CD4-positive, alpha-beta T cell (primary cell): ENCODE measurements around the gene CUEDC1. TPM values are rescaled to one million over a fixed set of nuclear protein-coding genes. Genes with fewer than 3 reads are reported as not detected.
A peak's percentile ranks its signal among the peaks of the same experiment; 100 is the strongest.

Experiments
- ATAC-seq: fragments of 200-7000 bp; cut with Tn5 transposase; one replicate; pipeline ENCODE4 v1.10.0; 2022; ENCODE audit warnings: mild to moderate bottlenecking; ENCODE audit not compliant: poor library complexity
- CTCF ChIA-PET: fragments of 350-600 bp; sonication (Branson Sonifier 250); formaldehyde crosslinking; loops from one replicate; lab custom pipeline; 2021; ENCODE audit warnings: antibody characterized with exemption, inconsistent platforms; lab: Charles Lee
- POLR2A ChIA-PET: fragments of 350-600 bp; sonication (Branson Sonifier 250); formaldehyde crosslinking; loops from one replicate; lab custom pipeline; 2021; ENCODE audit warnings: antibody characterized with exemption, inconsistent platforms; lab: Charles Lee
- DNase-seq, 14 experiments: peaks; one replicate each; pipeline ENCODE4 v3.0.0-alpha.2; 2013 to 2020; ENCODE audit warnings: mixed read lengths in 2 of 14
- H3K27ac ChIP-seq, 2 donors: one replicate each; pipeline versions ENCODE4 v1.5.1 to v1.7.0; 2013; ENCODE audit warnings: low read length in 2 of 2, low read depth in 1 of 2, mild to moderate bottlenecking in 1 of 2
- H3K27me3 ChIP-seq, 2 experiments: 1 replicate in 1 of 2; 2 replicates in 1 of 2; pipeline versions ENCODE4 v1.6.1 to v1.7.0; 2013; ENCODE audit warnings: low read length in 2 of 2, control low read depth in 1 of 2, mild to moderate bottlenecking in 1 of 2, moderate library complexity in 1 of 2; ENCODE audit not compliant: insufficient read depth in 2 of 2, control insufficient read depth in 1 of 2
- H3K36me3 ChIP-seq: one replicate; pipeline ENCODE4 v1.6.1; 2013; ENCODE audit warnings: low read length, control low read depth; ENCODE audit not compliant: insufficient read depth
- H3K4me1 ChIP-seq: one replicate; pipeline ENCODE4 v1.6.1; 2013; ENCODE audit warnings: low read length, control low read depth; ENCODE audit not compliant: insufficient read depth
- H3K4me3 ChIP-seq: one replicate; pipeline ENCODE4 v1.5.1; 2013; ENCODE audit warnings: mild to moderate bottlenecking, low read length, moderate library complexity
- H3K9me3 ChIP-seq, 2 experiments: 1 replicate in 1 of 2; 2 replicates in 1 of 2; pipeline versions ENCODE4 v1.6.1 to v1.7.0; 2013; ENCODE audit warnings: low read length in 2 of 2, mild to moderate bottlenecking in 2 of 2, control low read depth in 1 of 2, moderate library complexity in 1 of 2; ENCODE audit not compliant: control insufficient read depth in 1 of 2, insufficient read depth in 1 of 2
- H3K27ac Mint-ChIP-seq: one replicate; pipeline ENCODE4 v1.8.0; 2020; ENCODE audit warnings: mixed read lengths
- H3K27me3 Mint-ChIP-seq: one replicate; pipeline ENCODE4 v1.8.0; 2021; ENCODE audit warnings: mixed read lengths
- H3K36me3 Mint-ChIP-seq: one replicate; pipeline ENCODE4 v1.8.0; 2021; ENCODE audit warnings: low read depth, mixed read lengths
- H3K4me1 Mint-ChIP-seq: one replicate; pipeline ENCODE4 v1.8.0; 2021; ENCODE audit warnings: low read depth, mixed read lengths
- H3K4me3 Mint-ChIP-seq: one replicate; pipeline ENCODE4 v1.8.0; 2020; ENCODE audit warnings: mild to moderate bottlenecking, mixed read lengths
- H3K9me3 Mint-ChIP-seq: one replicate; pipeline ENCODE4 v1.8.0; 2020; ENCODE audit warnings: mixed read lengths
- CTCF ChIP-seq: fragments of 200-600 bp; IDR thresholded peaks from one replicate; pipeline ENCODE4 v1.8.0; 2022; ENCODE audit warnings: antibody characterized with exemption, mild to moderate bottlenecking
- intact Hi-C, 2 experiments: fragments of 100-400 bp; cut with DNase I in 1 of 2; cut with micrococcal nuclease in 1 of 2; formaldehyde crosslinking; loops; one replicate each; pipeline versions ENCODE4 v1.15.1 to v1.9.0; 2023 to 2025; cut with DNase I, micrococcal nuclease
- total RNA-seq, 174 experiments: library from RNA in 2 of 174; stranded (reverse) in 2 of 174; gene quantifications; one replicate each; pipeline ENCODE4 v1.2.3 and lab custom pipeline; 2021 to 2026

The CUEDC1 gene
- total RNA-seq, 2 experiments from 2014 or later = 0.41 to 1.0 TPM

GRCh38 chr17:57957886-57958285 lies 2.7 kb upstream of the CUEDC1 start:
- Mint-ChIP-seq H3K4me3 (peak overlapping the region; percentile 46), H3K27me3 (peaks cover 44% of the 10 kb centered on the region), H3K27ac (no peak overlapping the region), H3K9me3 (no peaks in the 10 kb centered on the region), H3K4me1 (peaks cover 20% of the 10 kb centered on the region), H3K36me3 (no peaks in the 10 kb centered on the region)
- Histone ChIP-seq H3K4me3 (no peak overlapping the region), H3K27ac (no peak overlapping the region), H3K4me1 (peaks cover 19% of the 10 kb centered on the region), H3K27me3 (peaks cover 9 to 13% of the 10 kb centered on the region in 2 experiments), H3K9me3 (no peaks in the 10 kb centered on the region), H3K36me3 (no peaks in the 10 kb centered on the region)
- ATAC-seq (no peak), DNase-seq (no peak)
- CTCF ChIA-PET = no interaction called here
- POLR2A ChIA-PET = no interaction called here
- no peak for TF ChIP-seq CTCF
- intact Hi-C loops = no loop called here

GRCh38 chr17:57957120-57957850 lies 2.1 kb upstream of the CUEDC1 start:
- no peak for ATAC-seq
- intact Hi-C loops = no loop called here
- no peak for DNase-seq
- peaks cover 45% of the 10 kb centered on the region for H3K27me3 Mint-ChIP-seq
- ChIA-PET POLR2A (interaction anchor here (1.4 to 2.4 kb wide), 2 partner anchors 10 to 24 kb away, joined by 4 to 12 read pairs; no protein-coding TSS in a partner anchor), CTCF (interaction anchor here (1.3 kb wide), 1 partner anchor 42 kb away, joined by 3 read pairs; no protein-coding TSS in a partner anchor)
- Histone ChIP-seq H3K9me3 (no peaks in the 10 kb centered on the region), H3K36me3 (no peaks in the 10 kb centered on the region), H3K27ac (no peak overlapping the region), H3K4me3 (no peak overlapping the region), H3K27me3 (peaks cover 9 to 13% of the 10 kb centered on the region in 2 experiments), H3K4me1 (peaks cover 19% of the 10 kb centered on the region)
- no peaks in the 10 kb centered on the region for H3K9me3 Mint-ChIP-seq
- H3K27ac Mint-ChIP-seq = no peak overlapping the region
- H3K4me3 Mint-ChIP-seq = peak overlapping the region; percentile 20
- no peaks in the 10 kb centered on the region for H3K36me3 Mint-ChIP-seq
- peaks cover 25% of the 10 kb centered on the region for H3K4me1 Mint-ChIP-seq
- TF ChIP-seq CTCF = no peak

- Mint-ChIP-seq H3K9me3 (no peaks in the 10 kb centered on the region), H3K4me3 (peak overlapping the region; percentile 89), H3K36me3 (no peaks in the 10 kb centered on the region), H3K27me3 (peaks cover 45% of the 10 kb centered on the region), H3K27ac (no peak overlapping the region), H3K4me1 (peaks cover 25% of the 10 kb centered on the region)
- Histone ChIP-seq H3K4me1 (peaks cover 19% of the 10 kb centered on the region), H3K4me3 (peak overlapping the region; percentile 57), H3K27ac (no peak overlapping the region), H3K36me3 (no peaks in the 10 kb centered on the region), H3K9me3 (no peaks in the 10 kb centered on the region), H3K27me3 (peaks cover 9 to 13% of the 10 kb centered on the region in 2 experiments)
- CTCF ChIA-PET = interaction anchor here (1.3 to 2.5 kb wide), 4 partner anchors 25 to 43 kb away, joined by 3 to 5 read pairs (median 3); no protein-coding TSS in a partner anchor
- peak in 13 of 14 experiments; percentile 11 to 80 (median 30) for DNase-seq
- ATAC-seq = peak; percentile 64
- intact Hi-C loops = no loop called here
- no peak for TF ChIP-seq CTCF
- POLR2A ChIA-PET = interaction anchor here (0.5 to 2.4 kb wide), 7 partner anchors 9 to 112 kb away, joined by 3 to 12 read pairs (median 5); partner anchors contain the start of genes SRSF1 and VEZF1
Observed at GRCh38 chr17:57956291-57957119, 1.3 kb upstream of the CUEDC1 start.
